HS-5 (cell line): ENCODE measurements around the gene ONECUT3.

Experiments
- DNase-seq: peaks from one replicate; pipeline ENCODE4 v3.0.0-alpha.2; 2012; ENCODE audit warnings: low read depth

Gene ONECUT3

DNA sequence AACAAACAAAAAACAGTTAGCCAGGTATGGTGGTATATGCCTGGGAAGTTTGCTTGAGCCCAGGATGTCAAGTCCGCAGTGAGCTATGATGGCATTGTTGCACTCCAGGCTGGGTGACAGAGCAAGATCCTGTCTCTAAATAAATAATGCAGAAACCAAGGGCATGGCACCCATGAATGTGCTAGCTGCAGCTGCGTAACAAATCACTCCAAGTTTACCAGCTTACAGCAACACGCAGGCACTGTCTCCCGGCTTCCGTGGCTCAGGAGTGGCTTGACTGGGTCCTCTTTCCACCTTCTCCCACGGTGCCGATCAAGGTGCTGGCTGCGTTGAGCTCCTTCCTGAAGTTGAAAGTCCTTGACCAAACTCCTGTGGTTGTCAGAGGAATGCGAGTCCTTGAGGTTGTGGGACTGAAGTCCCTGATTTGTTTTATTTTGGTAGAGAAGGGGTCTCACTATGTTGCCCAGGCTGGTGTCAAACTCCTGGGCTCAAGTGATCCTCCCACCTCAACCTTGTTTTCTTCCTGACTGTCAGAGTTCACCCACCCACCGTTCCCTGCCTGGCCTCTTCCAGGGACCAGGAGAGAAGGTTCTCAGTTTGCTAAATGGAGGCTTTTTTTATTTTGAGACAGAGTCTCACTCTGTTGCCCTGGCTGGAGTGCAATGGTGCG, 13.2 kb upstream of the ONECUT3 start:
- no peak for DNase-seq

- DNase-seq = no peak
Observed at GRCh38 chr19:1742989-1743696, 10.2 kb upstream of the ONECUT3 start.

- DNase-seq = no peak
Observed at GRCh38 chr19:1744133-1744665, 9.1 kb upstream of the ONECUT3 start.

DNA sequence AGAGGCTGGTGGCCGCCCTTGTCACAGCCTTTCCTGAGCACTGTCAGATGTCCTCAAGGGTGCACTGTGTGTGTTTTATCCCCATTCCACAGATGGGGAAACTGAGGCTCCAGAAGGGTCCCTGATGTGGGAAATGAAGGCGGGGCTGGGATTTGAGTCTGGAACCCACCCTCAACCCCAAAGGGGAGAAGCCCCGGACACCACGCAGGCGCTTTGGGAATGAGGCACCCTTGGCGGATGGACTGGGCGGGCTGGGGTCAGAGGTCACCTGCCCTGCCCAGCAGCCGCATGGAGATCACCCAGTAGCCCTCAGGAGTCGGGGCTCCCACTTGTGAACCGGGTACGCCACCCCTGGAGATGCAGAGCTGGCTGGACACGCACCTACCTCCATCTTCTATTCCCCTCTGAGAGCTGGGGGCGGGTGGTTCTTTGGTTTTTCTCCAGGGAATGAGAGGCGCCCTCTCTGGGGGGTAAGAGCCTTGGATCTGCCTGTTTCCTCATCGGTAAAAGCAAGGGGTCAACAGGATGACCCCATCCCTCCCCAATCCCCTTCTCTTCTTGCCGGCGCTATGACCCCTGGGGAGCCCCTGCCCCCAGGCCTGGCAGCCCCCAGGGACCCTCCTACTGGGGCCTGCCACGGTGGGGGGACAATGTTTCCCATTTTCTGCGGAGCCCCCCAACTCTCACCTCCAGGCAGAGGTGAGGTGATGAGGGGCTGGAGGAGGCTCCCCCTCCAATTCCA, 8.3 kb upstream of the ONECUT3 start:
- no peak for DNase-seq

DNA sequence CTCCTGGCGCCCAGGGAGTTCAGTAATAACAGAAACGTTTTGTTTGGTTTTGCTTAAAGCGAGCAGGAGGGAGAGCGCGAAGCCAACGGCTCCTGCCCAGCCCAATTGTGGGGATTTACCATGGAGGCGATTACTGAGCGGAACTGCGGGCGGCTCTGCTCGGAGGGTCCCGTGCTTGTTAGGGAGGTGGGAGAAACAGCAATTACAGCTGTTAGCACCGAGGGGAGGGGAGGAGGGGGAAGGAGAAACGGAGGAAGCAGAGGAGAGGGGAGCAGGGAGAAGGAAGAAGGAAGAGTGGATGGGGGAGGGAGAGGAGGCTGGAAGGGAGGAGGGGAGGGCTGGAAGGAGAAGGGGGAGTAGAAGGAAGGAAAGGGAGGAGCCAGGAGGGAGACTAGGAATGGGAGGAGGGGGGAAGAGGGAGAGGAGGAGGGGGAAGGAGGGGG, 7.7 kb upstream of the ONECUT3 start:
- no peak for DNase-seq

DNA sequence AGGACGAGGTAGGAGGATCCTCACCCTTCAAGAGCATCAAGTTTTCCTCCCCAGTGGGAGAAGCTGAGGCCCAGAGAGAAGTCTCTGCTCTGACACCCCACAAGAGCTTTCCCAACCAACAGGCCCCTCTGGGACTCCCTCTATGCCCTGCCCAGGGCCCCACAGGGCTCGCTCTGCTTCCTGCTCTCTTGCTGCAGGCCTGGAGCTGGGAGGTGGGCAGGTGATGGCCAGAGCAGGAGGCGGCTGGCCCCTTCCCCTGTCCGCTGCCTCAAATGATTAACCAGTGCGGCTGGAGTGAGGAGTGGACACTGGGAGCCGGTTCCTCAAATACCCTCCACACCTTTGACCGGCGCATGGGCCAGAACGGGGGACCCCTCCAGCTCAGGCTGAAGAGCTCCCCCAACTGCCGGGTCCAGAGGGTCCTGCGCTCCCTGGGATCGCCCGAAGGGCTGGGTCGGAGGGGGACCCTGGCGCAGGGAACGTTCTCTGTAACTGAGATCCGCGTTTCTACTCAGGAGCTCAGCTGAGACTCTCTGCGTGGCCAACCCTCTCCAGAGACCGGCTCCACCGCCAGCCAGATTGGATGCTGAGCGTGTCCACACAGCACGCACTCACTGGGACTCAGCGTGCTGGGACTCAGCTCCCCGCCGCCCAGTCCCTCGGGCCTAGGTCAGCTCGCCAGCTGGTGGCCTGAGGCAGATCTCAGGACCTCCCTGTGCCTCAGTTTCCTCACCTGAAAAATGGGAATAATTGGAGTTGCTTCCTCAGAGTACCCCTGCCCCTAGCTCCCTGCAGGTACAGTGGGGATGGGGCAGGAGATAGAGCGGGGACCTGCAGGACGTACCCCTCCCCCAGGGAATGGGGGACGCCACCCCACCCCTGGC, 6.7 kb upstream of the ONECUT3 start:
- DNase-seq = no peak

DNA sequence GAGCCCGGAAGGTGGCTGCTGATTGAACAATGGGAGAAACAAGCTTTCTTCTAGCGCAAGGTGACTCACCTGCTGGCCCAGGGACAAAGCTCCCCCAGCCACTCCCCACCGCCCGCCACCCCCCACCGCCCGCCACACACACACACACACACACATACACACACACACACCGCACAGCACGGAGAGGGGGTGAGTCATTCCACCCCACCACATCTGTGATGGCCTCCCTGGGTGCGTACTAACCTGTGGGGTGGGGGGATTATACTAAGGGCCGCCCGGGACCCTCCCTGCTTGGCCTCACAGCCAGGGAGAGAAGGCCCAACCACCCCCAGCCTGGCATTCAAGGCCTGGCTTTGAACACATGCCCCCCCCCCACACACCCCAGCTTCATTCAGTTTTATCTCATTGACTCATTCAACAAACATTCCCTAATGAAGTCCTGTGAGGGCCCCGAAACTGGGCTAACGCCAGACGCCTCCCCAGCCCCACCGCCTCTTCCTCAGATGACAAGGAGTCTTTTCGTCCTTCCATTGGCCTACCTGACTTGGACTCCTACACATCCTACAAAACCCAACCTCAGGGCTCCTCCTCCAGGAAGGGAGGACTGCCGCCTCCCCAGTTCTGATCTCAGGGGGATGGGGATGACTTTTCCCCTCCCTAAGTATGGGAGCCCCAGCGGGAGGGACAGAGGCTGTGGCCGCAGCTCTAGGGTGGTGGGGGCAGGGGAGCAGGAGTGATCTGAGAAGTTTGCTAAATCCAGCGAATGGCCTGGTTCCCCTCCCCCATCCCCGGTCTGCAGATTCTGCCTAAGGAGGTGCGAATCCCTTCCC, 5.8 kb upstream of the ONECUT3 start:
- DNase-seq = peak; percentile 53

GRCh38 chr19:1748115-1748872, 5.0 kb upstream of the ONECUT3 start:
- no peak for DNase-seq

DNA sequence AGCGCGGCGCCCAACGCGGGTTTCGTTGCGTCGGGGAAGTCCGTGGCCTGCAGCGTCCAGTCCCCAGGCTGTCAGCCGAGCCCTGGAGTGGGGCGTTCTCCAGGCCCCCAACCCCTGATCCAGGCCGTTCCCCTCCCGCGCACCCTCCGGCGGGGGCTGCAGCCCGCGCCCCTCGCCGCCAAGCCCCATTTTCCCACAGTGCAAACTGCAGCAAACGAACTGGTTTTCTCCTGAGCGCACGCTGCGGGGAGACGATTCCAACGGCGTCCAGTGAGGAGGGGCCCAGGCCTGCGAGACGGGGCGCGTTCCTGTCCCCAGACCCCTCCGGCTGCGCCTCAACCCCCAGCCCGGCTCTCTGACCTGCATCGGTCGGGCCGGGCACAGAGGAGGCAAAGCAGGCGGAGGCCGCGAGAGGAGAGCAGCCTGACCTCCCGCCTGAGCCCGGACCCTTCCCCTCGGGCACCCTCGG, 4.4 kb upstream of the ONECUT3 start:
- no peak for DNase-seq

- no peak for DNase-seq
Observed at GRCh38 chr19:1749373-1750342, 3.6 kb upstream of the ONECUT3 start.

GRCh38 chr19:1750343-1751021, 2.8 kb upstream of the ONECUT3 start:
- DNase-seq = no peak

DNA sequence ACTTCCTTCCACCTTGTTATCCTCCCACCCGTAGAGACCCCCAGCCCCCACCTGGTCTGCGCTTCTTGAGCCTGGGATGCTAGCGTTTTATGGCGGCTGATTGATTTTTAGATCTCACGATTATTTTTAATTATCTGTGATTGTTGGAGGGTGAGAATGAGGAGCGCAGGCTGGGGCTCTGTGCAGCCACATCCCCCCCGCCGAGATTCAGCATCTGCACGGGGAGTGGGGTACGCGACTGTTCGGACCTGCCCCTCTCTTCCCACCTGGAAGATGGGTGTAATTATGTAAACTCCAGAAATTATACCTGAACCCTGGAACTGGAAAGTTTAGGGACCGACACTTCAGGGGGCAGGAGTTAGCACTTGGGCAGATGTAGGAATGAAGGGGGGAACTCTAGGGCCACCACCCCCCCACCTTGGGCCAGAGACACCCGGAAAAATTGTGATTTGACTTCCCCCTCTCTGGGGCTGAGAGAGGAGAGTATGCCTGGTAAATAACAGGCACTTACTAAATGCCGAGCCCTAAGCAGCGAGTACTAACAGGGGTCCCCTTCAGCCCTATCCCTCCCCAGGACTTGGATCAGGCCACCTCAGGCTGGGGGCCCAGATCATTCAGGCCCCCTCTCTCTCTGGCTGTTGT, 1.8 kb upstream of the ONECUT3 start:
- no peak for DNase-seq

GRCh38 chr19:1752009-1752756, 1.1 kb upstream of the ONECUT3 start:
- DNase-seq = no peak

GRCh38 chr19:1754018-1754635, 821 bp downstream of the ONECUT3 start:
- no peak for DNase-seq

DNA sequence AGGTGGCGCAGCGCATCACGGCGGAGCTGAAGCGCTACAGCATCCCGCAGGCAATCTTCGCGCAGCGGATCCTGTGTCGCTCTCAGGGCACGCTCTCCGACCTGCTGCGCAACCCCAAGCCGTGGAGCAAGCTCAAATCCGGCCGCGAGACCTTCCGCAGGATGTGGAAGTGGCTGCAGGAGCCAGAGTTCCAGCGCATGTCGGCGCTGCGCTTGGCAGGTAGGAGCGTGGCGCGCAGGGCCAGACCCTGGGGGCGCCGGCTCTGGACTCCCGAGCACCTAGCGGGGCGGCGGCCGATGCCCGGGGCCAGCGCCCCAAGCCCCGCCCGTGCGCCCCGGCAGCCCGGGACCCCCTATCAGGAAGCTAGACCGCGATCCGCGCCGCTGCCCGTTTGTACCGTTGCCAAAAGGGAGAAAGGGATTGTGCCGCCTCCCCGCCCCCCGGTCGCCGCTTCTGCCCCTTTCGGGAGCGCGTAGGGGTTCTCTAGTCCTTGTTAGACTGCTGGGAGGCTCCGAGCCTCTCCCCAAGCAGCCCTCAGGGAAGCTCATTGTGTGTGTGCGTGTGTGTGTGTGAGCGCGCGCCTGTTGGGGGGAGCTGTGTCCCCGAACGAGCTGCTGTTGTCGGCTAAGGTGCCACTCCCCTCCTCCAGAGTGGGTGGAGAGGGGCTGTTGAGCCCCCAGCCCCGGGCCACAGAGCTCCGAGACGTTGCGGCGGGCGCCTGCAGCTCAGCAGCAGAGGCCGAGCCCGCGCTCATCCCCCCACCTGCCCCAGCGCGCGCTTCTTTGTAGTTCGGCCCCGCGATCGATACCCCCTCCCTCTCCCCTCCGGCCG, 1.5 kb downstream of the ONECUT3 start:
- DNase-seq = no peak
